Measurements from ENCODE around the gene ATP8A1. TPM values are rescaled to one million over a fixed set of nuclear protein-coding genes. Genes with fewer than 3 reads are reported as not detected.
A peak's percentile ranks its signal among the peaks of the same experiment; 100 is the strongest.

Gene ATP8A1
- total RNA-seq, 2 donors from 2014 or later: 12.5 to 25.8 TPM

GRCh38 chr4:42609051-42609450, 47.9 kb downstream of the ATP8A1 start:
- no peaks in the 10 kb centered on the region for H3K27me3 ChIP-seq
- H3K36me3 ChIP-seq: no peaks in the 10 kb centered on the region
- no peak for DNase-seq (ENCODE audit: low spot score)
- H3K4me1 ChIP-seq: peaks cover 0 to 45% of the 10 kb centered on the region in 2 donors
- no peak overlapping the region for H3K4me3 ChIP-seq
- no peaks in the 10 kb centered on the region for H3K9me3 ChIP-seq
- no peak for TF ChIP-seq CTCF (IDR thresholded peaks at IDR 0.05)
- H3K27ac ChIP-seq: peak overlapping the region in 1 of 2 donors; percentile 51

GRCh38 chr4:42608551-42608950, 48.4 kb downstream of the ATP8A1 start:
- DNase-seq (ENCODE audit: low spot score): no peak
- no peaks in the 10 kb centered on the region for H3K27me3 ChIP-seq
- H3K27ac ChIP-seq: no peak overlapping the region
- H3K4me3 ChIP-seq: no peak overlapping the region
- peaks cover 0 to 50% of the 10 kb centered on the region in 2 donors for H3K4me1 ChIP-seq
- no peak for TF ChIP-seq CTCF (IDR thresholded peaks at IDR 0.05)
- H3K36me3 ChIP-seq: no peaks in the 10 kb centered on the region
- H3K9me3 ChIP-seq: no peaks in the 10 kb centered on the region

- peaks cover 0 to 50% of the 10 kb centered on the region in 2 donors for H3K4me1 ChIP-seq
- TF ChIP-seq CTCF (IDR thresholded peaks at IDR 0.05): no peak
Measured at GRCh38 chr4:42607011-42607726, 49.7 kb downstream of the ATP8A1 start.

GRCh38 chr4:42605264-42605663, 51.6 kb downstream of the ATP8A1 start:
- H3K4me3 ChIP-seq: no peak overlapping the region
- H3K36me3 ChIP-seq: no peaks in the 10 kb centered on the region
- no peak for DNase-seq (ENCODE audit: low spot score)
- no peaks in the 10 kb centered on the region for H3K9me3 ChIP-seq
- peaks cover 0 to 37% of the 10 kb centered on the region in 2 donors for H3K4me1 ChIP-seq
- peak overlapping the region in 1 of 2 donors; percentile 67 for H3K27ac ChIP-seq
- TF ChIP-seq CTCF (IDR thresholded peaks at IDR 0.05): no peak
- H3K27me3 ChIP-seq: no peaks in the 10 kb centered on the region

More at GRCh38 chr4:42607011-42607726, 49.7 kb downstream of the ATP8A1 start:
- no peaks in the 10 kb centered on the region for H3K27me3 ChIP-seq
- no peaks in the 10 kb centered on the region for H3K9me3 ChIP-seq
- H3K36me3 ChIP-seq: no peaks in the 10 kb centered on the region
- H3K4me3 ChIP-seq: no peak overlapping the region
- no peak overlapping the region for H3K27ac ChIP-seq
- DNase-seq (ENCODE audit: low spot score): no peak

GRCh38 chr4:42603862-42604261, 53.0 kb downstream of the ATP8A1 start:
- no peaks in the 10 kb centered on the region for H3K36me3 ChIP-seq
- no peaks in the 10 kb centered on the region for H3K27me3 ChIP-seq
- DNase-seq (ENCODE audit: low spot score): no peak
- no peak overlapping the region for H3K4me3 ChIP-seq
- no peaks in the 10 kb centered on the region for H3K9me3 ChIP-seq
- H3K27ac ChIP-seq: peak overlapping the region in 1 of 2 donors; percentile 67
- H3K4me1 ChIP-seq: peaks cover 0 to 32% of the 10 kb centered on the region in 2 donors
- TF ChIP-seq CTCF (IDR thresholded peaks at IDR 0.05): no peak

- Histone ChIP-seq H3K36me3 (no peaks in the 10 kb centered on the region), H3K27ac (no peak overlapping the region), H3K9me3 (no peaks in the 10 kb centered on the region), H3K4me1 (peaks cover 0 to 13% of the 10 kb centered on the region in 2 donors), H3K27me3 (no peaks in the 10 kb centered on the region), H3K4me3 (no peak overlapping the region)
- no peak for TF ChIP-seq CTCF (IDR thresholded peaks at IDR 0.05)
- no peak for DNase-seq (ENCODE audit: low spot score)
Measured at GRCh38 chr4:42600578-42600977, 56.3 kb downstream of the ATP8A1 start.

Data from right atrium auricular region (tissue), 2 donors.